ENCODE measurements around the gene HVCN1.

Gene HVCN1

GRCh38 chr12:110638796-110639195, 50.1 kb downstream of the HVCN1 start:
- Histone ChIP-seq H3K36me3 (ENCODE audit: control insufficient read depth in 2 of 2, insufficient read depth in 1 of 2, low read length in 2 of 2) (peaks cover 4 to 48% of the 10 kb centered on the region in 2 experiments; a peak in 2 of 3 replicates), H3K27ac (ENCODE audit: extremely low read depth, low read depth, low read length) (no peak overlapping the region), H3K4me1 (ENCODE audit: control insufficient read depth, insufficient read depth, low read length) (0 out of 2 replicates have a peak, but pooled peaks cover 3% of the 10 kb centered on the region), H3K9me3 (ENCODE audit: control insufficient read depth, insufficient read depth, low read depth, low read length) (no peaks in the 10 kb centered on the region), H3K4me3 (ENCODE audit: low read depth, low read length) (no peak overlapping the region)
- ChIA-PET POLR2A (no interaction called here), CTCF (no interaction called here)
- TF ChIP-seq KLF16 (tag by site-specific recombination; IDR thresholded peaks at IDR 0.05) (no peak), OVOL3 (tag by site-specific recombination; IDR thresholded peaks at IDR 0.05) (no peak), ZNF621 (tag by site-specific recombination; IDR thresholded peaks at IDR 0.05) (no peak), ZNF660 (tag by site-specific recombination; IDR thresholded peaks at IDR 0.05) (no peak), ZNF645 (tag by site-specific recombination; IDR thresholded peaks at IDR 0.05) (no peak), ZNF544 (tag by site-specific recombination; IDR thresholded peaks at IDR 0.05) (no peak), ZNF501 (tag by site-specific recombination; IDR thresholded peaks at IDR 0.05) (no peak), SETDB1 (IDR thresholded peaks at IDR 0.05; ENCODE audit: insufficient read length, low read length) (no peak), ZNF610 (tag by site-specific recombination; IDR thresholded peaks at IDR 0.05; ENCODE audit: borderline replicate concordance) (no peak), ZNF280D (tag by site-specific recombination; IDR thresholded peaks at IDR 0.05) (no peak)

DNA sequence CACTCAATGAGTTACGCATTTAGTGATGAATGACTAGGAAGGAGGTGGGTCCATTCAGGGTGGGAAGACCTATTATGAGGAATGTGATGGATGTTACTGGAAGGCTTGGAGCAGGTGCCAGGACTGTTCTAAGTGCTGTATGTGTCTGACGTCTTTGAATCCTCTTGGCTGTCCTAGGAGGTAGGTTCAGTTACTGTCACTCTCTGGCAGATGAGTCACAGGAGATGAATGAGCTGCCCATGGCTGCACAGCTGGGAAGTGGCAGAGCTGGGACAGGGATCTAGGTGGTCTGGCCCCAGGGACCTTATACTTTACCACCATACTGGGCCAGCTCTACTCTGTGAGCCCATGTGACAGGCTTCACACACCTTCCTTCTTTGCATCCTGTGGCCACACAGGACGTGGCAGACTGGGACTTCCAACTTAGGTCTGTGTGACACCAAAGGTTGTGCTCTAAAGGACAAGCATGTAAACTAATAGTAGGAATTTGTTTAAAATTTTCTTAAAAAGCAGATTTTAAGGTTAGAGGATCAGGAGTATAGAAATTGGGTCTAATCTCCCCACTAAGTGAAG, 51.0 kb downstream of the HVCN1 start:
- Histone ChIP-seq H3K4me3 (ENCODE audit: low read depth, low read length) (no peak overlapping the region), H3K9me3 (ENCODE audit: control insufficient read depth, insufficient read depth, low read depth, low read length) (no peaks in the 10 kb centered on the region), H3K36me3 (ENCODE audit: control insufficient read depth in 2 of 2, insufficient read depth in 1 of 2, low read length in 2 of 2) (peaks cover 4 to 55% of the 10 kb centered on the region in 2 experiments; a peak in 2 of 3 replicates), H3K27ac (ENCODE audit: extremely low read depth, low read depth, low read length) (no peak overlapping the region), H3K4me1 (ENCODE audit: control insufficient read depth, insufficient read depth, low read length) (0 out of 2 replicates have a peak, but pooled peaks cover 3% of the 10 kb centered on the region)
- TF ChIP-seq ATF2 (tag by site-specific recombination; IDR thresholded peaks at IDR 0.05; ENCODE audit: low read depth) (no peak), ZNF768 (tag by site-specific recombination; IDR thresholded peaks at IDR 0.05) (no peak), TCF7L2 (IDR thresholded peaks at IDR 0.05; ENCODE audit: borderline replicate concordance, low read depth, low read length) (no peak), ZNF184 (tag by site-specific recombination; IDR thresholded peaks at IDR 0.05) (no peak)
- TF ChIP-seq, protein P1, sequence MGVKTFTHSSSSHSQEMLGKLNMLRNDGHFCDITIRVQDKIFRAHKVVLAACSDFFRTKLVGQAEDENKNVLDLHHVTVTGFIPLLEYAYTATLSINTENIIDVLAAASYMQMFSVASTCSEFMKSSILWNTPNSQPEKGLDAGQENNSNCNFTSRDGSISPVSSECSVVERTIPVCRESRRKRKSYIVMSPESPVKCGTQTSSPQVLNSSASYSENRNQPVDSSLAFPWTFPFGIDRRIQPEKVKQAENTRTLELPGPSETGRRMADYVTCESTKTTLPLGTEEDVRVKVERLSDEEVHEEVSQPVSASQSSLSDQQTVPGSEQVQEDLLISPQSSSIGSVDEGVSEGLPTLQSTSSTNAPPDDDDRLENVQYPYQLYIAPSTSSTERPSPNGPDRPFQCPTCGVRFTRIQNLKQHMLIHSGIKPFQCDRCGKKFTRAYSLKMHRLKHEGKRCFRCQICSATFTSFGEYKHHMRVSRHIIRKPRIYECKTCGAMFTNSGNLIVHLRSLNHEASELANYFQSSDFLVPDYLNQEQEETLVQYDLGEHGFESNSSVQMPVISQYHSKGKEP (tag by site-specific recombination; IDR thresholded peaks at IDR 0.05): no peak
- CTCF ChIA-PET: no interaction called here
- POLR2A ChIA-PET: no interaction called here
